ENCODE data around the gene CEP85L.

- TF ChIP-seq CTCF (IDR thresholded peaks at IDR 0.05 in 2 of 3, conservative IDR thresholded peaks at IDR 0.05 in 1 of 3; ENCODE audit: borderline replicate concordance in 1 of 3, insufficient read depth in 1 of 3, low read depth in 2 of 3, low read length in 2 of 3) (no peak), POLR2AphosphoS5 (IDR thresholded peaks at IDR 0.05; ENCODE audit: low read depth, low read length) (no peak), ZBTB33 (IDR thresholded peaks at IDR 0.05; ENCODE audit: extremely low read depth, insufficient replicate concordance, low read length) (no peak), RAD21 (IDR thresholded peaks at IDR 0.05; ENCODE audit: low read depth) (no peak), POLR2A (IDR thresholded peaks at IDR 0.05; ENCODE audit: borderline replicate concordance, extremely low read depth, insufficient read depth, insufficient read length) (no peak), JUND (IDR thresholded peaks at IDR 0.05) (no peak), YY1 (IDR thresholded peaks at IDR 0.05; ENCODE audit: extremely low read depth, insufficient replicate concordance, low read depth, low read length) (no peak), ZNF274 (IDR thresholded peaks at IDR 0.05; ENCODE audit: low read depth, low read length) (no peak), SIN3A (IDR thresholded peaks at IDR 0.05; ENCODE audit: low read depth) (no peak), SP1 (IDR thresholded peaks at IDR 0.05; ENCODE audit: low read depth) (no peak), EZH2phosphoT487 (IDR thresholded peaks at IDR 0.05; ENCODE audit: borderline replicate concordance) (no peak)
Observed at GRCh38 chr6:118494091-118494490, 157.3 kb downstream of the CEP85L start.

All from HCT116 (cell line).